IMR-90 (cell line): ENCODE data around the gene EPB41L4A. TPM values are rescaled to one million over a fixed set of nuclear protein-coding genes. Genes with fewer than 3 reads are reported as not detected.

Experiments used
- ATAC-seq: fragments of 200-7000 bp; cut with Tn5 transposase; 2 replicates; pipeline ENCODE4 v1.9.1; 2020; ENCODE audit warnings: low read depth, mild to moderate bottlenecking, moderate library complexity
- BruUV-seq: library from RNA; stranded (reverse); fragments of 400-500 nt; replicated peaks from 2 replicates; lab custom pipeline; 2021; lab: Mats Ljungman, UMichigan
- CTCF ChIA-PET: fragments of 300-600 bp; formaldehyde crosslinking; extraction: SDS; loops from one replicate; lab custom pipeline; 2021; ENCODE audit warnings: antibody characterized with exemption; lab: Yijun Ruan, JAX
- POLR2A ChIA-PET: fragments of 300-600 bp; sonication (Branson Sonifier 250); formaldehyde crosslinking; loops from one replicate; lab custom pipeline; 2022; ENCODE audit warnings: antibody characterized with exemption; ENCODE audit not compliant: unreplicated experiment; lab: Charles Lee
- DNase-seq: peaks from one replicate; pipeline ENCODE4 v3.0.0; 2013
- H2AFZ ChIP-seq: replicated peaks from 2 replicates; pipeline ENCODE3; 2013; ENCODE audit warnings: low read length, mild to moderate bottlenecking; ENCODE audit not compliant: poor library complexity
- H2AK5ac ChIP-seq: 2 replicates; pipeline ENCODE4 v1.6.1; 2013; ENCODE audit warnings: low read depth, low read length, inconsistent platforms
- H2AK9ac ChIP-seq: replicated peaks from 2 replicates; pipeline ENCODE3; 2013; ENCODE audit warnings: mild to moderate bottlenecking, low read depth, low read length, moderate library complexity; ENCODE audit not compliant: poor library complexity
- H2BK120ac ChIP-seq: 2 replicates; pipeline ENCODE4 v1.6.1; 2013; ENCODE audit warnings: low read depth, low read length, inconsistent platforms
- H2BK15ac ChIP-seq: 3 replicates; pipeline ENCODE4 v1.6.1; 2013; ENCODE audit warnings: low read depth, low read length, inconsistent platforms
- H2BK20ac ChIP-seq: 2 replicates; pipeline ENCODE4 v1.6.1; 2013; ENCODE audit warnings: low read depth, mild to moderate bottlenecking, inconsistent platforms, low read length, moderate library complexity
- H2BK5ac ChIP-seq: 2 replicates; pipeline ENCODE4 v1.6.1; 2013; ENCODE audit warnings: mild to moderate bottlenecking, low read depth, low read length, inconsistent platforms; ENCODE audit not compliant: poor library complexity, severe bottlenecking
- H3K14ac ChIP-seq: replicated peaks from 2 replicates; pipeline ENCODE4 v1.6.1; 2013; ENCODE audit warnings: low read depth, low read length, inconsistent platforms
- H3K18ac ChIP-seq: 2 replicates; pipeline ENCODE4 v1.6.1; 2013; ENCODE audit warnings: low read depth, low read length, control low read depth
- H3K23ac ChIP-seq: 2 replicates; pipeline ENCODE4 v1.6.1; 2013; ENCODE audit warnings: low read depth, low read length, inconsistent platforms
- H3K27ac ChIP-seq: 2 replicates; pipeline ENCODE4 v1.5.1; 2013; ENCODE audit warnings: mild to moderate bottlenecking, control low read depth, low read length; ENCODE audit not compliant: insufficient read depth
- H3K27me3 ChIP-seq: 2 replicates; pipeline ENCODE4 v1.6.1; 2013; ENCODE audit warnings: low read length; ENCODE audit not compliant: control insufficient read depth, insufficient read depth
- H3K36me3 ChIP-seq: 2 replicates; pipeline ENCODE4 v1.6.1; 2013; ENCODE audit warnings: low read length, mixed read lengths; ENCODE audit not compliant: control insufficient read depth, insufficient read depth
- H3K4ac ChIP-seq: 2 replicates; pipeline ENCODE4 v1.6.1; 2013; ENCODE audit warnings: low read depth, low read length, inconsistent platforms
- H3K4me1 ChIP-seq: 2 replicates; pipeline ENCODE4 v1.6.1; 2013; ENCODE audit warnings: low read length, mixed read lengths; ENCODE audit not compliant: control insufficient read depth, insufficient read depth
- H3K4me2 ChIP-seq: 2 replicates; pipeline ENCODE4 v1.6.1; 2013; ENCODE audit warnings: low read depth, mild to moderate bottlenecking, control low read depth, low read length, moderate library complexity
- H3K4me3 ChIP-seq: 2 replicates; pipeline ENCODE4 v1.5.1; 2013; ENCODE audit warnings: low read depth, mild to moderate bottlenecking, control low read depth, low read length, moderate library complexity; ENCODE audit not compliant: insufficient read depth
- H3K56ac ChIP-seq: 2 replicates; pipeline ENCODE4 v1.6.1; 2013; ENCODE audit warnings: low read length, inconsistent platforms; ENCODE audit not compliant: insufficient read depth; ENCODE audit errors: extremely low read depth
- H3K79me1 ChIP-seq, 2 experiments: 2 replicates each; pipeline ENCODE4 v1.6.1; 2013; ENCODE audit warnings: low read length in 2 of 2, inconsistent platforms in 1 of 2, low read depth in 1 of 2
- H3K9ac ChIP-seq: 2 replicates; pipeline ENCODE4 v1.6.1; 2013; ENCODE audit warnings: low read depth, low read length, control low read depth
- H3K9me1 ChIP-seq: 2 replicates; pipeline ENCODE4 v1.6.1; 2013; ENCODE audit warnings: low read length, inconsistent platforms; ENCODE audit not compliant: insufficient read depth
- H3K9me3 ChIP-seq: 2 replicates; pipeline ENCODE4 v1.6.1; 2013; ENCODE audit warnings: low read length; ENCODE audit not compliant: control insufficient read depth, insufficient read depth
- H4K20me1 ChIP-seq: 2 replicates; pipeline ENCODE4 v1.6.1; 2013; ENCODE audit warnings: low read length, inconsistent platforms; ENCODE audit not compliant: insufficient read depth
- H4K5ac ChIP-seq: 2 replicates; pipeline ENCODE4 v1.6.1; 2013; ENCODE audit warnings: mild to moderate bottlenecking, low read depth, low read length, control low read depth
- H4K8ac ChIP-seq, 2 experiments: 2 replicates each; pipeline ENCODE4 v1.6.1; 2013; ENCODE audit warnings: low read depth in 2 of 2, low read length in 2 of 2, control low read depth in 1 of 2, inconsistent platforms in 1 of 2
- H4K91ac ChIP-seq: 2 replicates; pipeline ENCODE4 v1.6.1; 2013; ENCODE audit warnings: low read depth, low read length, inconsistent platforms; ENCODE audit not compliant: insufficient read depth
- BHLHE40 ChIP-seq: fragments of 150-350 bp; IDR thresholded peaks from 2 replicates; pipeline ENCODE4 v1.6.1; 2016; ENCODE audit warnings: mild to moderate bottlenecking, low read depth, low read length
- CEBPB ChIP-seq: IDR thresholded peaks from 2 replicates; pipeline ENCODE4 v1.6.1; 2012; ENCODE audit warnings: low read depth, low read length, improper control_type of control experiment
- CHD1 ChIP-seq: IDR thresholded peaks from 2 replicates; pipeline ENCODE4 v1.6.1; 2012; ENCODE audit warnings: low read depth, low read length, improper control_type of control experiment
- FOS ChIP-seq: fragments of 150-350 bp; IDR thresholded peaks from 2 replicates; pipeline ENCODE4 v1.6.1; 2016; ENCODE audit warnings: low read depth, low read length
- MAFK ChIP-seq: IDR thresholded peaks from 2 replicates; pipeline ENCODE4 v1.6.1; 2012; ENCODE audit warnings: low read depth, low read length, improper control_type of control experiment
- MAZ ChIP-seq: IDR thresholded peaks from 2 replicates; pipeline ENCODE4 v1.6.1; 2012; ENCODE audit warnings: low read depth, mild to moderate bottlenecking, low read length, improper control_type of control experiment, moderate library complexity, borderline replicate concordance
- MXI1 ChIP-seq: IDR thresholded peaks from 2 replicates; pipeline ENCODE4 v1.6.1; 2012; ENCODE audit warnings: low read depth, mild to moderate bottlenecking, low read length, moderate library complexity, borderline replicate concordance
- NFE2L2 ChIP-seq: fragments of 150-350 bp; IDR thresholded peaks from 2 replicates; pipeline ENCODE4 v1.6.1; 2016; ENCODE audit warnings: low read depth, mild to moderate bottlenecking, low read length
- POLR2A ChIP-seq: IDR thresholded peaks from 2 replicates; pipeline ENCODE4 v1.6.1; 2012; ENCODE audit warnings: mild to moderate bottlenecking, low read depth, low read length
- RAD21 ChIP-seq: IDR thresholded peaks from 2 replicates; pipeline ENCODE4 v1.6.1; 2012; ENCODE audit warnings: low read length, improper control_type of control experiment
- RCOR1 ChIP-seq: IDR thresholded peaks from 2 replicates; pipeline ENCODE4 v1.6.1; 2012; ENCODE audit warnings: mild to moderate bottlenecking, low read length, improper control_type of control experiment; ENCODE audit not compliant: insufficient replicate concordance
- RFX5 ChIP-seq: IDR thresholded peaks from 2 replicates; pipeline ENCODE4 v1.8.0; 2012; ENCODE audit warnings: low read depth, mild to moderate bottlenecking, low read length, moderate library complexity
- SMC3 ChIP-seq: fragments of 150-350 bp; IDR thresholded peaks from 2 replicates; pipeline ENCODE4 v1.6.1; 2016; ENCODE audit warnings: low read depth, mild to moderate bottlenecking, antibody characterized with exemption, low read length, moderate library complexity
- WGBS, 2 experiments: methylation state at CpG; one replicate each; pipeline versions ENCODE4 v1.1.5 to v1.1.7; 2013; ENCODE audit warnings: missing lambda C conversion rate in 2 of 2; ENCODE audit not compliant: insufficient read length in 1 of 2; ENCODE audit errors: extremely low coverage in 2 of 2; 5-methylcytosine and 5-hydroxymethylcytosine counted together
- dilution Hi-C: fragments of 300-500 bp; cut with HindIII; formaldehyde crosslinking; loops from one replicate; pipeline ENCODE4 v1.14.3; 2018; ENCODE audit warnings: low sequenced_read_pairs; ENCODE audit not compliant: unreplicated experiment
- in situ Hi-C: fragments of 300-500 bp; cut with MboI; formaldehyde crosslinking; loops from 3 replicates; pipeline ENCODE4 v1.14.3; 2019; ENCODE audit warnings: low sequenced_read_pairs, inconsistent platforms, mixed read lengths
- intact Hi-C: fragments of 100-400 bp; cut with micrococcal nuclease; formaldehyde crosslinking; loops from 2 replicates; pipeline ENCODE4 v1.10.0; 2022
- polyA plus RNA-seq, 3 experiments: library from polyadenylated mRNA; depleted of rRNA; stranded (reverse); fragments of >200 nt; gene quantifications; 2 replicates each; pipeline ENCODE4 v1.2.3, GENCODE V29; 2012; ENCODE audit warnings: low replicate concordance in 1 of 3
- total RNA-seq: library from RNA; depleted of rRNA; stranded (reverse); fragments of >200 nt; gene quantifications from 2 replicates; pipeline ENCODE4 v1.2.3, GENCODE V29; 2012
- TF ChIP-seq, protein P1 (sequence below): fragments of 150-350 bp; IDR thresholded peaks from 2 replicates; pipeline ENCODE4 v1.6.1; 2017; ENCODE audit warnings: mild to moderate bottlenecking, antibody characterized with exemption, low read length, low read depth
- TF ChIP-seq, protein P2 (sequence below): conservative IDR thresholded peaks from 2 replicates; pipeline ENCODE4 v1.5.1; 2012; ENCODE audit warnings: mild to moderate bottlenecking, low read depth, low read length, improper control_type of control experiment
- TF ChIP-seq, protein P3 (sequence below): fragments of 150-350 bp; IDR thresholded peaks from 2 replicates; pipeline ENCODE4 v1.6.1; 2016; ENCODE audit warnings: low read depth, mild to moderate bottlenecking, low read length, moderate library complexity, borderline replicate concordance

The EPB41L4A gene
- total and polyA plus RNA-seq, 2 of the 4 experiments (the other 2 are of a cell fraction), result under 0.01 to 0.02 TPM

DNA sequence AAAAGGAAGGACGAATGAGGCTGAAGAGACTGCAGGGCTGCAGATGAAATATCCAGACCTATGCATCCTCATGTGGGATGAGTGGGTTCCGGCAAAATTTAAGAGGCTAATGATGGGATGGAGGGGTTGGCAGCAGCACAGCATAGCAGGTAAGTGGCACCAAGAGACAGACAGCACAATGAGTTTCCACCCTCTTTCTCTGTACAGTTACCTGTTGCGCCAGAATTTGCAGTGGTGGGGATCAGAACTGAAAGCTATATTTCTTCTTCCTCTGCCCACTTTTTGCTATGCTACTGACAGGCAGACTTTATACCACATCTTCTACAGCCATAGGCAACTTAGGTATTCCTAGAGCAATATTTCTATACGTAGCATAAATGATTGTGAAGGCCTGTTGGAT is 227.0 kb downstream of the EPB41L4A start:
- Histone ChIP-seq H3K4me3 (no peak overlapping the region), H2BK5ac (no peak overlapping the region), H3K27me3 (peaks cover 24% of the 10 kb centered on the region), H3K4me2 (no peak overlapping the region), H2AFZ (no peak overlapping the region), H4K5ac (no peak overlapping the region), H4K91ac (no peak overlapping the region), H3K9me3 (no peaks in the 10 kb centered on the region), H3K9ac (no peak overlapping the region), H3K18ac (no peak overlapping the region), H3K4me1 (no peaks in the 10 kb centered on the region), H4K20me1 (no peaks in the 10 kb centered on the region), H2BK20ac (no peak overlapping the region), H3K9me1 (no peaks in the 10 kb centered on the region), H2BK120ac (no peak overlapping the region), H2BK15ac (no peak overlapping the region), H3K23ac (no peak overlapping the region), H2AK9ac (no peak overlapping the region), H3K79me1 (no peaks in the 10 kb centered on the region), H3K14ac (no peak overlapping the region), H4K8ac (no peak overlapping the region), H3K4ac (no peak overlapping the region), H2AK5ac (no peak overlapping the region), H3K36me3 (no peaks in the 10 kb centered on the region), H3K27ac (no peak overlapping the region), H3K56ac (no peak overlapping the region)
- ATAC-seq (no peak), DNase-seq (no peak)
- no TSS peak for BruUV-seq
- intact Hi-C loops (no loop called here), dilution Hi-C loops (no loop called here), in situ Hi-C loops (no loop called here)
- WGBS, 2 experiments, result 80% methylated on average over 1 of the region's 4 CpGs; no CpG with 5 or more reads in 1 of the 2 experiments
- TF ChIP-seq NFE2L2, result no peak
- TF ChIP-seq SMC3, result no peak
- TF ChIP-seq, protein P1, sequence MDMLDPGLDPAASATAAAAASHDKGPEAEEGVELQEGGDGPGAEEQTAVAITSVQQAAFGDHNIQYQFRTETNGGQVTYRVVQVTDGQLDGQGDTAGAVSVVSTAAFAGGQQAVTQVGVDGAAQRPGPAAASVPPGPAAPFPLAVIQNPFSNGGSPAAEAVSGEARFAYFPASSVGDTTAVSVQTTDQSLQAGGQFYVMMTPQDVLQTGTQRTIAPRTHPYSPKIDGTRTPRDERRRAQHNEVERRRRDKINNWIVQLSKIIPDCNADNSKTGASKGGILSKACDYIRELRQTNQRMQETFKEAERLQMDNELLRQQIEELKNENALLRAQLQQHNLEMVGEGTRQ, result no peak
- no peak for TF ChIP-seq CHD1
- no peak for TF ChIP-seq FOS
- TF ChIP-seq CEBPB, result no peak
- TF ChIP-seq RFX5, result no peak
- TF ChIP-seq RCOR1, result no peak
- TF ChIP-seq, protein P2, sequence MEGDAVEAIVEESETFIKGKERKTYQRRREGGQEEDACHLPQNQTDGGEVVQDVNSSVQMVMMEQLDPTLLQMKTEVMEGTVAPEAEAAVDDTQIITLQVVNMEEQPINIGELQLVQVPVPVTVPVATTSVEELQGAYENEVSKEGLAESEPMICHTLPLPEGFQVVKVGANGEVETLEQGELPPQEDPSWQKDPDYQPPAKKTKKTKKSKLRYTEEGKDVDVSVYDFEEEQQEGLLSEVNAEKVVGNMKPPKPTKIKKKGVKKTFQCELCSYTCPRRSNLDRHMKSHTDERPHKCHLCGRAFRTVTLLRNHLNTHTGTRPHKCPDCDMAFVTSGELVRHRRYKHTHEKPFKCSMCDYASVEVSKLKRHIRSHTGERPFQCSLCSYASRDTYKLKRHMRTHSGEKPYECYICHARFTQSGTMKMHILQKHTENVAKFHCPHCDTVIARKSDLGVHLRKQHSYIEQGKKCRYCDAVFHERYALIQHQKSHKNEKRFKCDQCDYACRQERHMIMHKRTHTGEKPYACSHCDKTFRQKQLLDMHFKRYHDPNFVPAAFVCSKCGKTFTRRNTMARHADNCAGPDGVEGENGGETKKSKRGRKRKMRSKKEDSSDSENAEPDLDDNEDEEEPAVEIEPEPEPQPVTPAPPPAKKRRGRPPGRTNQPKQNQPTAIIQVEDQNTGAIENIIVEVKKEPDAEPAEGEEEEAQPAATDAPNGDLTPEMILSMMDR, result no peak
- no peak for TF ChIP-seq MAZ
- TF ChIP-seq POLR2A, result no peak
- no peak for TF ChIP-seq BHLHE40
- TF ChIP-seq MXI1, result no peak
- TF ChIP-seq RAD21, result no peak
- TF ChIP-seq, protein P3, sequence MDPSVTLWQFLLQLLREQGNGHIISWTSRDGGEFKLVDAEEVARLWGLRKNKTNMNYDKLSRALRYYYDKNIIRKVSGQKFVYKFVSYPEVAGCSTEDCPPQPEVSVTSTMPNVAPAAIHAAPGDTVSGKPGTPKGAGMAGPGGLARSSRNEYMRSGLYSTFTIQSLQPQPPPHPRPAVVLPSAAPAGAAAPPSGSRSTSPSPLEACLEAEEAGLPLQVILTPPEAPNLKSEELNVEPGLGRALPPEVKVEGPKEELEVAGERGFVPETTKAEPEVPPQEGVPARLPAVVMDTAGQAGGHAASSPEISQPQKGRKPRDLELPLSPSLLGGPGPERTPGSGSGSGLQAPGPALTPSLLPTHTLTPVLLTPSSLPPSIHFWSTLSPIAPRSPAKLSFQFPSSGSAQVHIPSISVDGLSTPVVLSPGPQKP, result no peak
- no peak for TF ChIP-seq MAFK
- ChIA-PET POLR2A (no interaction called here), CTCF (interaction anchor here (0.6 kb wide), 1 partner anchor 377 kb away, joined by 4 read pairs; no protein-coding TSS in a partner anchor)
